ENCODE measurements around the gene GJB1.
A peak's percentile ranks its signal among the peaks of the same experiment; 100 is the strongest.

- TF ChIP-seq, protein P1, sequence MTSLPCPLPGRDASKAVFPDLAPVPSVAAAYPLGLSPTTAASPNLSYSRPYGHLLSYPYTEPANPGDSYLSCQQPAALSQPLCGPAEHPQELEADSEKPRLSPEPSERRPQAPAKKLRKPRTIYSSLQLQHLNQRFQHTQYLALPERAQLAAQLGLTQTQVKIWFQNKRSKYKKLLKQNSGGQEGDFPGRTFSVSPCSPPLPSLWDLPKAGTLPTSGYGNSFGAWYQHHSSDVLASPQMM (CRISPR knock-in tag; IDR thresholded peaks at IDR 0.05) = no peak
- TF ChIP-seq JUND (IDR thresholded peaks at IDR 0.05; ENCODE audit: borderline replicate concordance, low read depth, low read length) (no peak), JUND (tag; IDR thresholded peaks at IDR 0.05; ENCODE audit: borderline replicate concordance, low read depth, low read length) (no peak), U2AF2 (optimal IDR thresholded peaks at IDR 0.05; ENCODE audit: low read depth, low read length) (no peak), HSF4 (CRISPR knock-in tag; IDR thresholded peaks at IDR 0.05; ENCODE audit: borderline replicate concordance) (no peak), LEF1 (IDR thresholded peaks at IDR 0.05) (no peak)
- TF ChIP-seq, protein P2, sequence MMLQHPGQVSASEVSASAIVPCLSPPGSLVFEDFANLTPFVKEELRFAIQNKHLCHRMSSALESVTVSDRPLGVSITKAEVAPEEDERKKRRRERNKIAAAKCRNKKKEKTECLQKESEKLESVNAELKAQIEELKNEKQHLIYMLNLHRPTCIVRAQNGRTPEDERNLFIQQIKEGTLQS (IDR thresholded peaks at IDR 0.05) = no peak
- TF ChIP-seq, protein P2 (CRISPR knock-in tag; conservative IDR thresholded peaks at IDR 0.05) = no peak
- TF ChIP-seq, protein P3, sequence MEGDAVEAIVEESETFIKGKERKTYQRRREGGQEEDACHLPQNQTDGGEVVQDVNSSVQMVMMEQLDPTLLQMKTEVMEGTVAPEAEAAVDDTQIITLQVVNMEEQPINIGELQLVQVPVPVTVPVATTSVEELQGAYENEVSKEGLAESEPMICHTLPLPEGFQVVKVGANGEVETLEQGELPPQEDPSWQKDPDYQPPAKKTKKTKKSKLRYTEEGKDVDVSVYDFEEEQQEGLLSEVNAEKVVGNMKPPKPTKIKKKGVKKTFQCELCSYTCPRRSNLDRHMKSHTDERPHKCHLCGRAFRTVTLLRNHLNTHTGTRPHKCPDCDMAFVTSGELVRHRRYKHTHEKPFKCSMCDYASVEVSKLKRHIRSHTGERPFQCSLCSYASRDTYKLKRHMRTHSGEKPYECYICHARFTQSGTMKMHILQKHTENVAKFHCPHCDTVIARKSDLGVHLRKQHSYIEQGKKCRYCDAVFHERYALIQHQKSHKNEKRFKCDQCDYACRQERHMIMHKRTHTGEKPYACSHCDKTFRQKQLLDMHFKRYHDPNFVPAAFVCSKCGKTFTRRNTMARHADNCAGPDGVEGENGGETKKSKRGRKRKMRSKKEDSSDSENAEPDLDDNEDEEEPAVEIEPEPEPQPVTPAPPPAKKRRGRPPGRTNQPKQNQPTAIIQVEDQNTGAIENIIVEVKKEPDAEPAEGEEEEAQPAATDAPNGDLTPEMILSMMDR (IDR thresholded peaks at IDR 0.05 in 2 of 3, conservative IDR thresholded peaks at IDR 0.05 in 1 of 3; ENCODE audit: insufficient read depth in 2 of 3, low read depth in 1 of 3, low read length in 3 of 3) = peak; percentile 25 to 42 (median 38); a peak in 4 of 6 replicates
Measured at GRCh38 chrX:71227370-71228062, 4.5 kb downstream of the GJB1 start.

All from K562 (cell line).